Lung (tissue), 12 donors: ENCODE results near the gene OTX1. TPM values are rescaled to one million over a fixed set of nuclear protein-coding genes. Genes with fewer than 3 reads are reported as not detected.
"Not testable (repeated sequence)": the region's sequence is repeated elsewhere in the genome, so short reads cannot be mapped to it uniquely, and the experiment has no call there.

Experiments
- ATAC-seq: fragments of 200-7000 bp; cut with Tn5 transposase; one replicate; pipeline ENCODE4 v1.9.1; 2020; ENCODE audit warnings: moderate number of reproducible peaks; ENCODE audit not compliant: insufficient read depth, low FRiP score
- DNase-seq, 3 donors: peaks; one replicate each; pipeline ENCODE4 v3.0.0-alpha.2; 2013 to 2017
- H3K27ac ChIP-seq, 2 donors: one replicate each; pipeline ENCODE4 v1.5.1; 2013; ENCODE audit warnings: mild to moderate bottlenecking in 2 of 2, moderate library complexity in 2 of 2, control low read depth in 1 of 2, inconsistent platforms in 1 of 2, low read depth in 1 of 2, low read length in 1 of 2
- H3K27me3 ChIP-seq, 3 donors: one replicate each; pipeline ENCODE4 v1.5.1; 2013; ENCODE audit warnings: low read length in 2 of 3; ENCODE audit not compliant: control insufficient read depth in 3 of 3, insufficient read depth in 3 of 3
- H3K36me3 ChIP-seq, 4 donors: one replicate each; pipeline ENCODE4 v1.5.1; 2013; ENCODE audit warnings: low read length in 4 of 4, mild to moderate bottlenecking in 1 of 4, moderate library complexity in 1 of 4; ENCODE audit not compliant: control insufficient read depth in 4 of 4, insufficient read depth in 4 of 4
- H3K4me1 ChIP-seq, 5 donors: one replicate each; pipeline ENCODE4 v1.5.1; 2013; ENCODE audit warnings: low read length in 5 of 5, mild to moderate bottlenecking in 2 of 5, moderate library complexity in 1 of 5; ENCODE audit not compliant: control insufficient read depth in 5 of 5, insufficient read depth in 5 of 5
- H3K4me3 ChIP-seq: one replicate; pipeline ENCODE4 v1.5.1; 2013; ENCODE audit warnings: mild to moderate bottlenecking, control low read depth, moderate library complexity
- H3K9ac ChIP-seq, 2 donors: one replicate each; pipeline ENCODE4 v1.5.1; 2013; ENCODE audit warnings: low read length in 2 of 2, control low read depth in 1 of 2; ENCODE audit not compliant: insufficient read depth in 1 of 2
- H3K9me3 ChIP-seq, 4 donors: one replicate each; pipeline ENCODE4 v1.5.1; 2013; ENCODE audit warnings: low read length in 3 of 4, mild to moderate bottlenecking in 1 of 4, moderate library complexity in 1 of 4; ENCODE audit not compliant: control insufficient read depth in 4 of 4, insufficient read depth in 3 of 4
- CTCF ChIP-seq: IDR thresholded peaks from 2 replicates; pipeline ENCODE4 v1.5.1; 2012; ENCODE audit warnings: mild to moderate bottlenecking; ENCODE audit errors: control extremely low read depth, extremely low read depth
- WGBS, 2 donors: extraction: QIAGEN DNeasy Blood & Tissue Kit; methylation state at CpG; one replicate each; pipeline ENCODE4 v1.1.7; 2013; 5-methylcytosine and 5-hydroxymethylcytosine counted together
- polyA plus RNA-seq, 2 donors: library from polyadenylated mRNA; stranded (reverse); fragments of 200-250 nt; gene quantifications; one replicate each; pipeline ENCODE4 v1.2.1, GENCODE V29; 2013
- total RNA-seq, 2 donors: library from RNA; depleted of rRNA in 1 of 2; stranded (reverse); fragments of >200 nt in 1 of 2; gene quantifications; one replicate each; pipeline ENCODE4 v1.2.1, GENCODE V29; 2014 to 2021
- donor health status: control.
- donor health status: control.
- donor health status: Bipolar disorder and iron deficiency.
- donor health status: healthy.
- donor health status: DM: yes; HTN: yes; CAD: no.

Gene OTX1
- total and polyA plus RNA-seq, 4 donors, result 0.11 to 1.0 (median 0.34) TPM

GRCh38 chr2:63013438-63013837 is 37.2 kb upstream of the OTX1 start:
- Histone ChIP-seq H3K9me3 (peaks cover 0 to 2% (median 0%) of the 10 kb centered on the region in 4 donors), H3K27ac (no peak overlapping the region), H3K9ac (no peak overlapping the region), H3K4me3 (no peak overlapping the region), H3K27me3 (no peaks in the 10 kb centered on the region), H3K36me3 (peaks cover 0 to 5% (median 2%) of the 10 kb centered on the region in 4 donors), H3K4me1 (peaks cover 0 to 3% (median 0%) of the 10 kb centered on the region in 5 donors)
- TF ChIP-seq CTCF, result no peak
- 91 to 94% methylated on average over 8 of the region's 8 CpGs for WGBS, 2 donors
- ATAC-seq, result no peak
- no peak for DNase-seq

GRCh38 chr2:63015389-63015788 is 35.2 kb upstream of the OTX1 start:
- TF ChIP-seq CTCF, result no peak

GRCh38 chr2:63018439-63018838 is 32.2 kb upstream of the OTX1 start:
- H3K27ac ChIP-seq, result no peak overlapping the region

More at GRCh38 chr2:63015389-63015788, 35.2 kb upstream of the OTX1 start:
- Histone ChIP-seq H3K4me3 (no peak overlapping the region), H3K27me3 (no peaks in the 10 kb centered on the region), H3K36me3 (peaks cover 0 to 5% (median 2%) of the 10 kb centered on the region in 4 donors), H3K9ac (no peak overlapping the region), H3K27ac (no peak overlapping the region), H3K9me3 (peaks cover 0 to 2% (median 0%) of the 10 kb centered on the region in 4 donors), H3K4me1 (peaks cover 0 to 3% (median 0%) of the 10 kb centered on the region in 5 donors)
- 96 to 98% methylated on average over 3 of the region's 3 CpGs for WGBS, 2 donors
- no peak for ATAC-seq
- no peak for DNase-seq

GRCh38 chr2:63019686-63020085 is 30.9 kb upstream of the OTX1 start:
- H3K9ac ChIP-seq, H3K4me3 ChIP-seq, H3K36me3 ChIP-seq, H3K4me1 ChIP-seq, H3K27ac ChIP-seq, H3K27me3 ChIP-seq, H3K9me3 ChIP-seq, ATAC-seq, DNase-seq: not testable (repeated sequence)
- 91 to 96% methylated on average over 8 of the region's 8 CpGs for WGBS, 2 donors

More at GRCh38 chr2:63018439-63018838, 32.2 kb upstream of the OTX1 start:
- peaks cover 0 to 5% (median 3%) of the 10 kb centered on the region in 4 donors for H3K36me3 ChIP-seq
- no peak for TF ChIP-seq CTCF
- no peak overlapping the region for H3K9ac ChIP-seq
- DNase-seq (no peak), ATAC-seq (no peak)
- no peaks in the 10 kb centered on the region for H3K4me1 ChIP-seq
- H3K27me3 ChIP-seq, result no peaks in the 10 kb centered on the region
- peaks cover 0 to 2% (median 0%) of the 10 kb centered on the region in 4 donors for H3K9me3 ChIP-seq
- H3K4me3 ChIP-seq, result no peak overlapping the region
- 95 to 96% methylated on average over 2 of the region's 2 CpGs for WGBS, 2 donors
